Activated CD4-positive, alpha-beta T cell treated with anti-CD3 and anti-CD28 coated beads for 48 hours (primary cell): ENCODE measurements around the gene SH3TC1.

Source experiments
- DNase-seq: peaks from one replicate; pipeline ENCODE4 v3.0.0-alpha.2; 2020

SH3TC1 gene

DNA sequence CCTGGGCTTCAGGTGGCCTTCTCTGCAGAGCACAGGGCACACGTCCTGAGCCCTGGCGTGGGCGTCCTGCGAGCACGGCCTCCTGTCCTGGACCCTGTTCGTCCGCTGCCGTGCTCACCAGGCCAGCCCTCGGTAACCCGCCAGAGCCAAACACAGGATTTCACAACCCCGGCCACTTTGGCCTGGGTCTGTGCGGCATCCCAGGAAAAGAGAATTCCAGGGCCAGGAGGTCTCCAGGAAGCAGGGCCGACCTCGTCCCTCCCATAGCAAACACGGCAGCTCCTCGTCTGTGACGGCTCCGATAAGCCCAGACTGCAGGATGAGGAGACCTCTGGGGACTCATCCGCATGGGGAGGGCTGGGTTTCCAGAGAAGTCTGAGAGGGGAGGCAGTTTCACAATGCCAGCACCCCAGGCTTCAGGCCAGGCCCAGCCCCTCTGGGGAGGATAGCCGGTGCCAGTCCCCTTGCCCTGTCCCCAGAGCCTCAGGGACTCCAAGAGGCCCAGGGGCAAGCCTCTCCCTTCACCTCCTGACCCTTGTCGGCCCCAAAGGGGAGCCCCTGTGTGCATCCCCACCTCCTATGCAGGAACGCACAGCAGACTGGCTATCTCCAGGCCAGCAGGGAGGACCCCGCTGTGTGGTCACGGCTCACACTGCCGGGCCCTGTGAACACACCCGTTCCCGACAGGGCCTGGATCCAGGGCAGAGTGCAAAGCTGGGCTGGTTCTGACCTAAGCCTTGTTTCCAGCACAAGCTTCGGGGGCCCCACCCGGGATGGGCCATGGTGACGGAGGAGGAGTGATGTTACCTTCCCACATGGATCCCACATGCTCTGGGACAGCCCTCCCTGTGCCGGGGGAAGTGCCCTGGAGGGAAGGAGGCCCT, 48.2 kb downstream of the SH3TC1 start:
- no peak for DNase-seq

- DNase-seq = no peak
Measured at GRCh38 chr4:8248091-8248490, 49.0 kb downstream of the SH3TC1 start.

DNA sequence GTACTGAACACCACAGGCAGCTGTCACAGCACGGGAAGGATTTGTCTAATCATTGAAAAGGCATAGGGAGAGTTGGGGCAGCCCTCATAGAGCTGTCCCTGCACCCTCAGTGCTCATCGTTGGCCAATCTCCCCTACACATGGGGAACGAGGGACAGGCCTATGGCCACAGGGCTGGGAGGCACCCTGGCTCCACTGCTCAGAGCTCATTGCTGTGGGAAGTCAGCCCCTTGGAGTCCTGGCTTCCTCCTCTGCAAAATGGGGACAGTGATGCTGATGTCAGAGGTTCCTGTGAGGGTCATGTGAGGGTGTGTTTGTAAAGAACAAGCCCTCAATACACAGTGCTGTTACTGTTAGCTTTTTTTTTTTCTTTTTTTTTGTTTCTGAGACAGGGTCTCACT, 51.1 kb downstream of the SH3TC1 start:
- DNase-seq = no peak

DNA sequence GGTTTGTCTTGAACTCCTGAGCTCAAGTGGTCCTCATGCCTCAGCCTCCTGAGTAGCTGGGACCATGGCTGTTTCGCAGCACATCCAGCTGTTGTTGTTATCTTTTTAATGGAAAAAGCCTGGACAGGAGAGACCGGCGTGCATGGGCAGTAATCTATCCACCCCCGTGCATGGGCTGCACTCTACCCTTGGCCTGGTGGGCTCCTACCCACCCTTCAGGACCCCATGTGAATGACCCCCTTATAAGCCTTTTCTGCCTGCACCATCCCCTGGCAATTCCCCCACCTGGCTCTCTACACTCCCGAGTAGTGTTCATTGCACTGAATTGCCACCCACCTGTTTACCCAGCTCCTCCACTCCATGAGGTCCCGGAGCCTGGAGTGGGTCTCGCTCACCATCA, 51.5 kb downstream of the SH3TC1 start:
- DNase-seq = no peak

DNA sequence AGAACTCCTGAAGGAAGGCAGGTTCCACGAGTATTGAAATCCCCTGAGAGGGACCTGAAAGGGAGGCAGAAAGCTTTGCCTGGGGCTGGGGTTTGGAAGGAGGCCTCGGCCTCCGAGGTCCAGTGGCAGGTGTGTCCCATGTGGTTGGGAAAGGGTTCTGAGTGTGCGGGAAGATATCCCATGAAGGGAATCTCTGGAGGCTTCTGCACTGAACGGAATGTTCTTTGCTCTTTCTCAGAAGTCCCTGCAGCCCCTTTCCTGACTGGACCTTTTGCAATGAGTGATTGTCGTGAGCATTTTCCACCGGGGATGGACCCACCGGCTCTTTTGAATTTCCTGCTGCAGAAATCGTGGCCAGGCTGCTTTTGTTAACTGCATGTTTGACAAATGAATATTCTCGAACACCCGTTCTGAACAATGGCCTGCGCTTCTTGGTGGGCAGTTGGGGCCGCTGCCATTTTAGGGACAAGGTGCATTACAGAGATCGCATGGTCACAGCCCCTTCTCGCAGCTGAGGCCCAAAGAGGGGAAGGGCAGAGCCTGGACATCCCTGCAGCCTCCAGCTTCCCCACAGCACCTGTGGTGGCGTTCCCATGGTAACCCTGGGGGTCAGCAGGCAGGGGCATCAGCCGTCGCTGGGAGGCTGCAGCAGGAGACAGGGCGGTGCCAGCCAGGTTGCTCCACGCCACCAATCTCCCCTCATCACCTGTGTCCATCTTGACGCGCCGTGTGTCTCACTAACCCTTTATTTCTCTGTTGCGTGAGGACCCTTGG, 52.2 kb downstream of the SH3TC1 start:
- no peak for DNase-seq

DNA sequence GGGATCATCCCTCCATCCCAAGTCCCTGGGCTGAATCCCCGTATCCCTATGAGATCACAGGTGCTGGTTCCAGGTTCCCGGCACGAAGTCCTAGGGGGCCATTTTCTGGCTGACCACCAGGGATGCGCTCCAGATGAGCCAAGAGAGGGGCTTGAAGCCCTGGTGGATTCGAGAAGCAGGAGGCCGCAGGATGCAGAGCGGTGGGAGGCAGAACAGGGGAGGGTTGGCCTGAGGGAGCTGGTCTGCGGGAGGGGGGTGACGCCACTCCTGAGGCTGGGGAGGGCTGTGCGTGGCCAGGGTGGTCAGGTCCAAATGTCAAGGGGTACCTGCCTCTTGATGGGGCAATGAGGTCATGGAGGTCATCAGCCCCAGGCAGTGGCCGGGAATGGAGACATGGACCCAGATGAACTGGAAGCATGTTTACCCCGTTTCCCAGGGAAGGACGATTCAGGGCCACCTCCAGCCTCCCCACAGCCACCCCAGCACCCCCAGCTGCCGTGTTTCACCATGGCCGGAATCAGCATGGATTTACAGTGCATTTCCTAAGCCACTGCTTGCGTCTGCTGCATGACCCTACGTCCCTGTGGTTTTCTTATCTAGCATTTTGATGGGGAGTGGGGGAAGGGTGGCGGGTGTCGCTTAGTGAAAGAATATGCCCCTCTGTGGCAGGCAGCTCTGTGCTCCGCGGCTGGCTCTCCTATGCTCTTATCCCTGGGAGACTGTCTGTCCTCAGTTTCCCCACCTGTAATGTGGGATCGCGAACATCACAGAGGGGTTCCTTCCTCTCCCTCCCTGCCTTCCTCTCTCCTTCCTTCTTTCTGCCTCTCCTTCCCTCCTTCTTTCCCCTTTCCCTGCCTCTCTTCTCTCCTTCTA, 53.4 kb downstream of the SH3TC1 start:
- DNase-seq = no peak

DNA sequence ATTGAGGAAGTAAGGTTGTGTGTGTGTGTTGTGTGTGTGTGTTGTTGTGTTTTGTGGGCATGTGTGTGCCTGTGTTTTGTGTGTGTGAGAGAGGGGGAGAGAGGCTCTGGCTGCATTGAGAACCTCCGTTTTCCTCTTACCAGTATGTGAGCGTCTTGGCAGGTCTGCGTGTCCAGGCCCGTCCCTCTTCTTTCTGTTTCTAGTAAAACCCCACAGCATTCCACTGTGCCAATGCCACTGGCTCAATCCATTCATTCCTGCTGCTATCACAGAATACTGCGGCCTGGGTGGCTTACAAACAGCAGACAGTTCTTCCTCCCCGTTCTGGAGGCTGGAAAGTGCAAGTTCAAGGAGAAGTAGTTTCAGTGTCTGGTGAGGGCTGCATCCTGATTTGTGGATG, 55.0 kb downstream of the SH3TC1 start:
- DNase-seq = no peak

DNA sequence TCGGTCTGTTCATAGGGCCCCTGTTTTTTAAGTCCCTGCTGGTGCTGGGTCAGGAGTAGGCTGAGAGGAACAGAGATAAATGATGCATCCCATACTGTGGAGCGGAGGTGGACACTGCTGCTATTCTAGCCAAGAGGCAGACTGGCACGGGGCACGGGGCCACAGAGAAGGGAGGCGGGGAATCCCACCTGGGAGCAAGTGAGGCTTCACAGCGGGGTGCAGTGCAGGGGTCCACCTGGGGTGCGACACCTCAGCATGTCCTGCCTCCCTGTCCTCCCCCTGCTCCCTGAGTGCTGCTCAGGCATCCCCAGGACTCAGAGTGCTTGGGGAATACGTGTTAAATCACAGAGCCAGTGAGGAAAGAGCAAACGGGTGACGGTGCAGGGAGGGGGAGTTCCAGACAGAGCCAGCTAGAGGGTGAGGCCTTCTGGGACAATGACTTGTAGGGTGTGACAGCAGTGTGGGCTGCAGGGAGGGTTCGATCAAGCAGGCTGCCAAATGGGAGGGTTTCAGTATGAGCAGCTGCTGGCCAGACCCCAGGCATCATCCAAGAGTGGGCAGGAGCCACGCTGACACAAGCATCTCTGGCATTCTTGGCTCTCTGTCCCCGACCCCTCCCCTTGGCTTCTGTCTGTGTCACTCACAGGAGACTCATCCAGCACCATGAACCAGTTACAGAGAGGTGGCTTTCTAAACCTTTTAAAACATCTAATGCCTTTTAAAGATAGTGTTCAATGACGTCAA, 56.8 kb downstream of the SH3TC1 start:
- no peak for DNase-seq

DNA sequence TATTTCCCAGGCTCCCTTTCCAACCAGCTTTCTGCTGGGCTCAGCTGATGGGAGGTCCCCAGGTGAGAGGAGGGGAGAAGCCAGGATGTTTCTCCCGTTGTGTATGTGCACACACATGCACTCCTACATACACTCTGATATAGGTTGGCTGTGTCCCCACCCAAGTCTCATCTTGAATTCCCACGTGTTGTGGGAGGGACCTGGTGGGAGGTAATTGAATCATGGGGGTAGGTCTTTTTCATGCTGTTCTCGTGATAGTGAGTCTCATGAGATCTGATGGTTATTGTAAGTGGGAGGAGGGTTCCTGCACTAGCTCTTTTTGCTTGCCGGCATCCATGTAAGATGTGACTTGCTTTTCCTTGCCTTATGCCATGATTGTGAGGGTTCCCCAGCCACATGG, 58.8 kb downstream of the SH3TC1 start:
- no peak for DNase-seq

- DNase-seq = no peak
Measured at GRCh38 chr4:8258552-8259212, 59.6 kb downstream of the SH3TC1 start.

DNA sequence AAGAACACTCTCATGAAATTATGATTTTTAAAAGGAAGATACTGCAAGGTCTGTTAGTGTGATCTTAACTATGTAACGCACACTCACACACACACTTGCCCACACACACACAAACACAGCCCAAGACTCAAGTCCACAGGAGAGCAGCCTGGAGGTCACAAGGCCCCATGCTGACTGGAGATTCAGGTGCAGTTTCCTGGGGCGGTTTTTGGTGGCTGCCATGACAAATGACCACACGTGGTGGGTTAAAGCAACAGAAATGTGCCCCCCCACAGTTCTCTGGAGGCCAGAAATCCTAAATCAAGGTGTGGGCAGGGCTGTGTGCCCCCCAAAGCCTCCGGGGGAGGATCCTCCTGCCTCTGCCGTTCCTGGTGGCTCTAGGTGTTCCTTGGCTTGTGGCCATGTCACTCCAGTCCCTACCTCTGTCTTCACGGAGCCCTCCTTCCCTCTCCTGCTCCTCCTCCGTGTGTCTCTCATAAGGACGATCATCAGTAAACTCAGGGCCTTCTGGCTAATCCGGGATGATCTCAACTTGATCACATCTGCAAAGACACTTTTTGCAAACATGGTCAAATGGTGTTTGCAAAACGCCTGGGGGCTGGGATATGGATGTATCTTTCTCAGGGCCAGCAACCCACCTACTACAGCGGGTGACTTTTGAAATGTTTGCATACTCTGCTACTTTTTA, 60.8 kb downstream of the SH3TC1 start:
- no peak for DNase-seq

DNA sequence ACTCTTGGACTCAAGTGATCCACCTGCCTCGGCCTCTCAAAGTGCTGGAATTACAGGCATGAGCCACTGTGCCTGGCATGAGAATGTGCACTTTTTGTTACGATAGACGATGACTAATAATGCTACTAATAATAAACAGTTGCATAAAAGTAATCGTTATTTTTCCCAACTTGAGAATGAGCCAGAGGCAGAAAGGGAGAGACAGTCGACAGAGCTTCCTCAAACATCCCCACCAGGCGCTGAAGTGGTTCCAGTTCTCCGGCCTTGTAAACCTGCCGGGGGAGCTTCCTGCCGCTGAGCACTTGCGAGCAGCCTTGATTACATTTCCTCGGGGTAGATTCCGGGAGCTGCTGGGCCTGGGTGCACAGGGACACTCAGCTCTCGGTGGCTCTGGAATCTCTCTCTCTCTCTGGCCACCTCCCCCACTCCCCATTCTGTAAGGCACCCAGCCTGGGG, 61.6 kb downstream of the SH3TC1 start:
- DNase-seq = no peak

GRCh38 chr4:8261851-8262535, 62.9 kb downstream of the SH3TC1 start:
- peak; percentile 19 for DNase-seq

GRCh38 chr4:8262637-8263322, 63.7 kb downstream of the SH3TC1 start:
- DNase-seq = no peak

DNA sequence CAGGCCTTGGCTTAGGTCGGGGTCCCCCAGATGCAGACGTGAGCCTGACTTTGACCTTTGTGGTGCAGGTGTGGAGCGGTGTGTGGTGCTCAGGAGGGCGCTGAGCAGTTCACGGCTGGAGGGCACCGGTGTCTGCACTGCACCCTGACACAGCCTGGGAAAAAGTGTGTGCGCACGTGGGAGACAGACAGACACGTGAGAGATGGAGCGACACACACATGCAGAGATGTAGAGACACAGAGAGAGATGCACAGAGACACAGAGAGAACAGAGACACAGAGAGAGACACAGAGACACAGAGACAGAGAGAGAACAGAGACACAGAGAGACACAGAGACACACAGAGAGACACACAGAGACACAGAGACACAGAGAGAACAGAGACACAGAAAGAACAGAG, 64.3 kb downstream of the SH3TC1 start:
- DNase-seq = no peak

DNA sequence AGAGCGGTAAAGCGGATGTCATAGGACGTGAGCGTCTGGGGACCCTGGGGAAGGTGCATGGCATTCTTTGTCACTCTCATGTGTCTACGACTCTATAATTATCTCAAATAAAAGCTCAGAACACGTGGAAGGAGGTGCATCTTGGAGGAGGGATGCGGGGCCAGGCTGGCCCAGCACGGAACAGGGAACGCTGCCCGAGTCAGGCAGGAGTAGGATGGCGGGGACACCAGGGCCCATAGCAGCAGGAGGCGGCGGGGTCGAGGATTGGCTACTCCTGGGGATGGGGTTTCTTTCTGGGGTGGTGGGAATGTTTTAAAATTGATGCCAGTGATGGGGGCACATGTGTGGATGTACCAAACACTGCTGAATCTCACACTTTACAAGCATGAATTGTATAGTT, 65.0 kb downstream of the SH3TC1 start:
- no peak for DNase-seq

DNA sequence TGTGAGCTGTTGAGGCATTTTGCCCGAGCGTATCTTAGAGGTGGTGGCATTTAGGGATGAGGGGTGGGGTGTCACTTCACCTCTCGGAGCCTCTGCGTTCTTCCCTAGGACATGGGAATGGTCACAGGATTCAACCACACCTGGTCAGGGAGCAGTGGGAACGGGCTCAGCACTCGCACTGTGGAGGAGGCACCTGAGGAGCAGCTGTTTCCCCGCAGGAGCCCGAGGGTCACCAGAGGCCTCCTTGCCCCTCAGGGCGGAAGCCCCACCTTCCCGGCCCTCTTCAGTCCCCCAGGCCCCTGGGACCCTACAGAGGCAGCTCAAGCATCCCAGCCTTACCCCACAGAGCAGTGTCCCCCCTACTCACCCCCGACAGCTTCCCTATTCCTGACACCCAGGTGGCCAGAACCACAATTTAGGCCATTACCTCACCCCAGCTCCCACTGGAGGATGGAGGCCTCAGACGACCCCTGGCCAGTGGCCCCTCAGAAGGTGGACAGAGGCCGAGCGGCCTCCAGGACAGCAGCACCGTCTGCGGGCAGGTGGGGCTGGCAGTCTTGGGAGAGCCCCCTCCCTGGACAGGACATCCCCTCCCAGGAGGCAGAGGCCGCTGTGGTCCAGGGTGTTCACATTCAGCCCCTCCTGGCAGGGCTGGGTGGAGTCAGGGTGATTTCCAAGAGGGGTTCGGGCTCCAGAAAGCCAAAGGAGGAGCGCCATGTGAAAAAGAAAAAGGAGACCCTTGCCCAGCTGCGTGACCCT, 66.3 kb downstream of the SH3TC1 start:
- DNase-seq = no peak

GRCh38 chr4:8266088-8266487, 67.0 kb downstream of the SH3TC1 start:
- no peak for DNase-seq

DNA sequence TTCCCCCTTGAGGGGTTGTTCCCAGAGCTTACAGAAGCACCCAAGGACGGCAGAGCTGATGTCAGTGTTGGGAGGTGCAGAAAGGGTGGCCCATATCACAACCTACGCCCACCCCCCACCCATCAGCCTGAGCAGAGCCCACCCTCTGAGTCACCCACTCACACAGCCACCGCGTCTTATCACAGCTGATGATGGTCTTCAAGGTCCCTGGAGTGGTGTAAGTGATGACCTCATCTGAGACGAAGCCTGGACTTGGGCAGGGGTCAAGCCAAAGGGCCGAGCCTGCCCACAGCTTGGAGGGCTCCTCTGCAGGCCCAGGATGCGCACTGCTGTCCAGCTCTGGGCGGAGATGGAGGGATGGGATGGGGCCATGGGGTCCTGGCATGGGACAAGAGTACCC, 67.4 kb downstream of the SH3TC1 start:
- DNase-seq = no peak
